ENCODE results near the gene NDST1. TPM values are rescaled to one million over a fixed set of nuclear protein-coding genes. Genes with fewer than 3 reads are reported as not detected.

NDST1 gene
- total and polyA plus RNA-seq, 4 donors = 45.6 to 145 (median 60.7) TPM

DNA sequence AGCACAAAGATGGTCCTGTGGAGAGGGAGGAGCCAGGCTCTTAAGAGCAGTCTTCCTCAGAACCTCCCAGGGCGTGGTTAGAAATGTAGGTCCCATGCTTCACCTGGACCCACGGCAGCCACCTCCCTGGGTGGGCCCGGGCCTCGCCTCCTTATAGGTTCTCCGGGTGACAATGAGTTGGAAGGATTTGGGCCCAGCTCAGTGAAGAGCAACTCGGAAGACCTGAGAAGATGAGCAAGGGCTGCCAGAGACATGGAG is 26.3 kb upstream of the NDST1 start:
- H3K4me3 ChIP-seq = no peak overlapping the region
- DNase-seq (no peak), ATAC-seq (ENCODE audit: insufficient read depth, low FRiP score) (no peak)
- no peaks in the 10 kb centered on the region for H3K9me3 ChIP-seq (ENCODE audit: control insufficient read depth in 4 of 4, insufficient read depth in 3 of 4, low read length in 3 of 4)
- H3K4me1 ChIP-seq (ENCODE audit: control insufficient read depth in 5 of 5, insufficient read depth in 5 of 5, low read length in 5 of 5) = peaks cover 0 to 7% (median 0%) of the 10 kb centered on the region in 5 donors
- TF ChIP-seq, protein P1, sequence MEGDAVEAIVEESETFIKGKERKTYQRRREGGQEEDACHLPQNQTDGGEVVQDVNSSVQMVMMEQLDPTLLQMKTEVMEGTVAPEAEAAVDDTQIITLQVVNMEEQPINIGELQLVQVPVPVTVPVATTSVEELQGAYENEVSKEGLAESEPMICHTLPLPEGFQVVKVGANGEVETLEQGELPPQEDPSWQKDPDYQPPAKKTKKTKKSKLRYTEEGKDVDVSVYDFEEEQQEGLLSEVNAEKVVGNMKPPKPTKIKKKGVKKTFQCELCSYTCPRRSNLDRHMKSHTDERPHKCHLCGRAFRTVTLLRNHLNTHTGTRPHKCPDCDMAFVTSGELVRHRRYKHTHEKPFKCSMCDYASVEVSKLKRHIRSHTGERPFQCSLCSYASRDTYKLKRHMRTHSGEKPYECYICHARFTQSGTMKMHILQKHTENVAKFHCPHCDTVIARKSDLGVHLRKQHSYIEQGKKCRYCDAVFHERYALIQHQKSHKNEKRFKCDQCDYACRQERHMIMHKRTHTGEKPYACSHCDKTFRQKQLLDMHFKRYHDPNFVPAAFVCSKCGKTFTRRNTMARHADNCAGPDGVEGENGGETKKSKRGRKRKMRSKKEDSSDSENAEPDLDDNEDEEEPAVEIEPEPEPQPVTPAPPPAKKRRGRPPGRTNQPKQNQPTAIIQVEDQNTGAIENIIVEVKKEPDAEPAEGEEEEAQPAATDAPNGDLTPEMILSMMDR (IDR thresholded peaks at IDR 0.05; ENCODE audit: control extremely low read depth, extremely low read depth) = no peak
- no peaks in the 10 kb centered on the region for H3K27me3 ChIP-seq (ENCODE audit: control insufficient read depth in 3 of 3, insufficient read depth in 3 of 3, low read length in 2 of 3)
- WGBS, 2 donors = 89 to 96% methylated on average over 6 of the region's 6 CpGs
- H3K9ac ChIP-seq (ENCODE audit: insufficient read depth in 1 of 2, low read length in 2 of 2) = no peak overlapping the region
- H3K36me3 ChIP-seq (ENCODE audit: control insufficient read depth in 4 of 4, insufficient read depth in 4 of 4, low read length in 4 of 4) = no peaks in the 10 kb centered on the region
- H3K27ac ChIP-seq (ENCODE audit: low read depth in 1 of 2, low read length in 1 of 2) = no peak overlapping the region

GRCh38 chr5:150481972-150482406 is 25.9 kb upstream of the NDST1 start:
- no peak overlapping the region for H3K4me3 ChIP-seq
- WGBS, 2 donors = 66 to 73% methylated on average over 6 of the region's 6 CpGs
- H3K4me1 ChIP-seq (ENCODE audit: control insufficient read depth in 5 of 5, insufficient read depth in 5 of 5, low read length in 5 of 5) = peaks cover 0 to 8% (median 3%) of the 10 kb centered on the region in 5 donors
- DNase-seq = no peak
- H3K27me3 ChIP-seq (ENCODE audit: control insufficient read depth in 3 of 3, insufficient read depth in 3 of 3, low read length in 2 of 3) = no peaks in the 10 kb centered on the region
- no peaks in the 10 kb centered on the region for H3K9me3 ChIP-seq (ENCODE audit: control insufficient read depth in 4 of 4, insufficient read depth in 3 of 4, low read length in 3 of 4)
- no peak for ATAC-seq (ENCODE audit: insufficient read depth, low FRiP score)
- H3K9ac ChIP-seq (ENCODE audit: insufficient read depth in 1 of 2, low read length in 2 of 2) = no peak overlapping the region
- TF ChIP-seq, protein P1 (IDR thresholded peaks at IDR 0.05; ENCODE audit: control extremely low read depth, extremely low read depth) = no peak
- H3K36me3 ChIP-seq (ENCODE audit: control insufficient read depth in 4 of 4, insufficient read depth in 4 of 4, low read length in 4 of 4) = no peaks in the 10 kb centered on the region
- peak overlapping the region in 1 of 2 donors; percentile 49 for H3K27ac ChIP-seq (ENCODE audit: low read depth in 1 of 2, low read length in 1 of 2)

DNA sequence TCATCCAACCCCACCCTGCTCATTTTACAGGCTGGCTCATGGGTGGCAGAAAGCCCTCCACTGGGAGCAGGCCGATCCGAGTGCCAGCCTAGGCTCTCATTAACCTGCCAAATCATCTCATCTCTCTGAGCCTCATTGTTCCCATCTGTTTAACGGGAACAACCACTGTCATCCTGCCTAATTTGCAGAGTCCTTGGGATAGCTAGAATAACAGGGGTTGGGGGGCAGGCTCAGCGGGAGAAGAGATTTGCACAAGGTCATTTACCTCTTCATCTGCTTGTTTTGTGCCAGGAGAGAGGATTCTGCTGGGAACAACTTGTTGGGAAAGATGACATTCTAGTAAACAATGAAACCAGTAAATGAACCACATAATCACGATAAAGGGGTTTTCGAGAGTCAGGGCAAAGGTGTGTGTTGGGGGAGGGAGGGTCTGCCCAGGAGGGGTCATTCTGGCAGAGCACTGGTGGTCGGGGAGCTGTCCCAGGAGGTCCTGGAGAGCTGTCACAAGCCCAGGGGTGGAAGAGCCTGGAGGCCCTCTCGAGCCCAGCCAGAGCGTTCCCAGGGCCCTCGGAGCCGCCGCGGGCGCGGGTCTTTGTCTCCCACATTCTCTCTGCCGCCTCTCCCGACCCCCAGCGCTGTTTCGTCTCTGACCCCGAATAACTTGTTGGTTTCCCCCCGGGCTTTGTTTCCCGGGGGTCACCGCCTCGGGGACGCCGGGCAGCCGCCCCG is 22.8 kb upstream of the NDST1 start:
- DNase-seq (peak in 1 of 3 donors; percentile 39), ATAC-seq (ENCODE audit: insufficient read depth, low FRiP score) (no peak)
- H3K9ac ChIP-seq (ENCODE audit: insufficient read depth in 1 of 2, low read length in 2 of 2) = peak overlapping the region; percentile 45 to 68
- peaks cover 19 to 40% (median 29%) of the 10 kb centered on the region in 5 donors for H3K4me1 ChIP-seq (ENCODE audit: control insufficient read depth in 5 of 5, insufficient read depth in 5 of 5, low read length in 5 of 5)
- 14 to 22% methylated on average over 28 of the region's 28 CpGs for WGBS, 2 donors
- no peaks in the 10 kb centered on the region for H3K9me3 ChIP-seq (ENCODE audit: control insufficient read depth in 4 of 4, insufficient read depth in 3 of 4, low read length in 3 of 4)
- H3K27me3 ChIP-seq (ENCODE audit: control insufficient read depth in 3 of 3, insufficient read depth in 3 of 3, low read length in 2 of 3) = no peaks in the 10 kb centered on the region
- H3K27ac ChIP-seq (ENCODE audit: low read depth in 1 of 2, low read length in 1 of 2) = peak overlapping the region; percentile 97 to 99
- TF ChIP-seq, protein P1 (IDR thresholded peaks at IDR 0.05; ENCODE audit: control extremely low read depth, extremely low read depth) = no peak
- H3K4me3 ChIP-seq = peak overlapping the region; percentile 91
- peaks cover 0 to 2% (median 0%) of the 10 kb centered on the region in 4 donors for H3K36me3 ChIP-seq (ENCODE audit: control insufficient read depth in 4 of 4, insufficient read depth in 4 of 4, low read length in 4 of 4)

Measured in lung (tissue), 12 donors.